ENCODE measurements around the gene CUX1. TPM values are rescaled to one million over a fixed set of nuclear protein-coding genes. Genes with fewer than 3 reads are reported as not detected.

Gene CUX1
- total RNA-seq, 1 donor from 2014 or later, result 101 TPM

DNA sequence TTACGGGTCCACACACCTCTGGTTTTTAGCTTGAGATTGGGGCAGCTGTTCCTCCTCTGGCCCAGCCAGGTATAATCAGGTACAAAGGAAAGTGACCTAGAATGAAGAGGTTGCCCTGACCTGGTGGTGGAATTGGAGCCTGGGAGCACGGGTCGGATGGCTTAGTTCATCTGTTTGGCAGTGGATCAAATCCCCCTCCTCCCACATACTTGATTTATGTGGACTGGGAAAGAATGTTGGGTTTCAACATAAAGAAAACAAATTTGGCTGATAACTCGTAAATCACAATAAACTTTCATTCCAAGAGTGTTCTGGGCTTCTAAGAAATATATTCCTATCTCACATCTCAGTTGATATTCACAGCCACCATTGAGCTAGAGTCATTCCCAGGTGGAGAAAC lies 186.8 kb downstream of the CUX1 start:
- no peak overlapping the region for H3K27ac ChIP-seq
- H3K36me3 ChIP-seq, result no peaks in the 10 kb centered on the region
- DNase-seq (ENCODE audit: low spot score in 2 of 2), result no peak
- H3K9me3 ChIP-seq, result no peaks in the 10 kb centered on the region
- TF ChIP-seq, protein P1, sequence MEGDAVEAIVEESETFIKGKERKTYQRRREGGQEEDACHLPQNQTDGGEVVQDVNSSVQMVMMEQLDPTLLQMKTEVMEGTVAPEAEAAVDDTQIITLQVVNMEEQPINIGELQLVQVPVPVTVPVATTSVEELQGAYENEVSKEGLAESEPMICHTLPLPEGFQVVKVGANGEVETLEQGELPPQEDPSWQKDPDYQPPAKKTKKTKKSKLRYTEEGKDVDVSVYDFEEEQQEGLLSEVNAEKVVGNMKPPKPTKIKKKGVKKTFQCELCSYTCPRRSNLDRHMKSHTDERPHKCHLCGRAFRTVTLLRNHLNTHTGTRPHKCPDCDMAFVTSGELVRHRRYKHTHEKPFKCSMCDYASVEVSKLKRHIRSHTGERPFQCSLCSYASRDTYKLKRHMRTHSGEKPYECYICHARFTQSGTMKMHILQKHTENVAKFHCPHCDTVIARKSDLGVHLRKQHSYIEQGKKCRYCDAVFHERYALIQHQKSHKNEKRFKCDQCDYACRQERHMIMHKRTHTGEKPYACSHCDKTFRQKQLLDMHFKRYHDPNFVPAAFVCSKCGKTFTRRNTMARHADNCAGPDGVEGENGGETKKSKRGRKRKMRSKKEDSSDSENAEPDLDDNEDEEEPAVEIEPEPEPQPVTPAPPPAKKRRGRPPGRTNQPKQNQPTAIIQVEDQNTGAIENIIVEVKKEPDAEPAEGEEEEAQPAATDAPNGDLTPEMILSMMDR (IDR thresholded peaks at IDR 0.05), result no peak
- peaks cover 0 to 2% of the 10 kb centered on the region in 2 donors for H3K4me1 ChIP-seq
- intact Hi-C loops (cut with DNase I), result no loop called here
- no peak overlapping the region for H3K4me3 ChIP-seq
- no peaks in the 10 kb centered on the region for H3K27me3 ChIP-seq

DNA sequence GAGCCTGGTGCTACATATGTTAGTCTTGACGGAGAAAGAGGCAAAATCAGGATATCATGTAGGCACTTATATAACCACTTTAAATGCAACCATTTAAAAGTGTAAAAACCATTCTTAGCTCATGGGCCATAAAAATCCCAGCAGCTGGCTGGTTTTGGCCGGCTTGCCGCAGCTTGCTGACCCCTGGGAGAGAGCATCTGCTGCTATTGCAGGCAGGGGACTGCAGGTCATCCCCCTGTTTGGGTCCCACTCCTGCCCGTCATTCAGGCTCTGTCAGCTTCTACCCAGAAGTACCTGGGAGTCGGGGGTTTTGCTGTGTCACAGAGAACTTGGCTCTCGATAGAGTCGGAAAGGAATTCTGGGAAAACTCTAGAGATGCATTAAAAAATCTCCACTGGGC lies 187.4 kb downstream of the CUX1 start:
- no peak overlapping the region for H3K27ac ChIP-seq
- DNase-seq (ENCODE audit: low spot score in 2 of 2), result no peak
- TF ChIP-seq, protein P1 (IDR thresholded peaks at IDR 0.05), result no peak
- H3K4me3 ChIP-seq, result no peak overlapping the region
- no peaks in the 10 kb centered on the region for H3K27me3 ChIP-seq
- H3K4me1 ChIP-seq, result peaks cover 0 to 5% of the 10 kb centered on the region in 2 donors
- H3K36me3 ChIP-seq, result no peaks in the 10 kb centered on the region
- intact Hi-C loops (cut with DNase I), result no loop called here
- H3K9me3 ChIP-seq, result no peaks in the 10 kb centered on the region

DNA sequence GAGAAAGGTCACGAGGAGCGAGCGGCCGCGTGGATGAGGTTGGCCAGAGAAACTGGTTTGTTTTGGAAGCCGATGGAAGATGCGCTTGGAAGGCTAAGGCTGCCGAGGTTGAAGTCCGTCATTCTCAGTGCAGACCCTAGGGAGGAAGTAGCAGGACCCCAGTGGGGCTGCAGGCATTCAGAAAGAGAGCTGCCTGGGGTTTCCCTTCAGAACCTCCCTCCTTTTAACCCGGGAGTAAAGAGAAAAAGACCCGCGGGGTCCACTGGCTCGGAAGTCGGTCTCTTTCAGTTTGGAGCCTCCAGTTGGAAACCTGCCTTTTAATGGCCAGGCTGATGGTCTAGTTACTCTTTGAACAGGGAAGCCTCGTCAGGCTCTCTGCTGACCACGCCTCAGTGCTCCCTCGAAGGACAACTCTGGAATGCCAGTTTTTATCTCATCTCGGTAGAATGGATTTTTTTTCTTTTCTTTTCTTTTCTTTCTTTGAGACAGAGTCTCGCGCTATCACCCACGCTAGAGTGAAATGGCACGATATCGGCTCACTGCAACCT lies 188.6 kb downstream of the CUX1 start:
- intact Hi-C loops (cut with DNase I), result no loop called here
- Histone ChIP-seq H3K4me3 (no peak overlapping the region), H3K36me3 (no peaks in the 10 kb centered on the region), H3K9me3 (no peaks in the 10 kb centered on the region), H3K27me3 (no peaks in the 10 kb centered on the region), H3K27ac (no peak overlapping the region), H3K4me1 (peaks cover 0 to 6% of the 10 kb centered on the region in 2 donors)
- no peak for DNase-seq (ENCODE audit: low spot score in 2 of 2)
- TF ChIP-seq, protein P1 (IDR thresholded peaks at IDR 0.05), result no peak

DNA sequence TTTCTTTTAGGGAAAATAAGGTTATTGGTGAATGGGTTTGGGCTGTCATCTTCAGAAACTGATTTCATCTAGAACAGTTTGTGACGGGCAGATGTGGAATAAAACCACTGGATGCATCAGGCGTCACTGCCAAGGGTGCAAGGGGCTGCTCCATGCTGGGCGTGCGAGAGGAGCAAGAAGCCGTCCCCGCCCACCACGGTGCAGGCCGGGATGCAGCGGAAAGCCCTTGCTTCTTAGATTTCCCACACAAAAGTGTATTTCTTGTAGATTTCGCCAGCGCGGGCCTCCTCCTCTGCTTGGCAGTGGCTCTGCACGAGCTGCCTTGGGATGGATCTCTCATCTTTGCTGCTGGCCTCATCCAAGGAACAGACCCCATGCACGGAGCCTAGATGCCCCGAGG lies 189.3 kb downstream of the CUX1 start:
- TF ChIP-seq, protein P1 (IDR thresholded peaks at IDR 0.05), result no peak
- Histone ChIP-seq H3K27ac (no peak overlapping the region), H3K9me3 (no peaks in the 10 kb centered on the region), H3K4me1 (peaks cover 0 to 6% of the 10 kb centered on the region in 2 donors), H3K36me3 (no peaks in the 10 kb centered on the region), H3K4me3 (no peak overlapping the region), H3K27me3 (no peaks in the 10 kb centered on the region)
- intact Hi-C loops (cut with DNase I), result no loop called here
- DNase-seq (ENCODE audit: low spot score in 2 of 2), result no peak

DNA sequence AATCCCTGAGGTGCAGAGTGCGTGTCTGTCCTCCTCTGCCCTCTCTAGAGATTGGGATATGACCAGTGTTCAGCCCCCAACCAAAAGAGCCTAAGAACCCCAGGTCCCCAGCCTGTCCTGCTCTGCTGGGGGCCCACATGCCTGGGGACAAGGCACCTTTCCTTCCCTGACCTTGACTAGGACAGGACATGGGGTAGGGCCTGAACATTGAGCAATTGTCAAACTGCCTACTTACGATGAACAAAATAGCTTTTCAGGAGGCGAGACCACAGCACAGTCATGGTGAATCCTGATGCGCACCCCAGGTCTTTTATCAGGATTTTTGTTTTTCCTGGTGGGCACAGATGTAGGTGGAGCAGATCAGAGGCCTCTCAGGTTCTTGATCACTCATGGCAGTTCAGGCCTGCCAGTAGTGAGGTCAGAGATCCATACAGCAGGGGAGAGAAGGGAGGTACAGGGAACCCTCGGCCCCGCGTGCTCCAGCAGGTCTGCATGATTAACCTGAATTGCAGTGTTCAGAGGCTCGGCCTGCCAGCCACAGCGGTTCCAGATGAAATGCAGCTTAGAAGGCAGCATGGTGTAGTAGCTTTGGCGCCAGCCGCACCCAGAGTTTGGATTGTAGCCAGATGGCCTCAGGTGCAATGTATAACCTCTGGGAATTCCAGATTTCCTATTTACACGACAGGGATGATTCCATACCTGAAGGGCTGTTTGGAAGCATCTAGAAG lies 191.3 kb downstream of the CUX1 start:
- intact Hi-C loops (cut with DNase I), result no loop called here
- no peaks in the 10 kb centered on the region for H3K9me3 ChIP-seq
- no peak overlapping the region for H3K4me3 ChIP-seq
- peaks cover 0 to 10% of the 10 kb centered on the region in 2 donors for H3K4me1 ChIP-seq
- peak overlapping the region in 1 of 2 donors; percentile 73 for H3K27ac ChIP-seq
- TF ChIP-seq, protein P1 (IDR thresholded peaks at IDR 0.05), result no peak
- no peaks in the 10 kb centered on the region for H3K27me3 ChIP-seq
- H3K36me3 ChIP-seq, result no peaks in the 10 kb centered on the region
- DNase-seq (ENCODE audit: low spot score in 2 of 2), result no peak
